H9 (cell line): ENCODE results near the gene CETP. TPM values are rescaled to one million over a fixed set of nuclear protein-coding genes. Genes with fewer than 3 reads are reported as not detected.

Experiments
- DNase-seq: peaks from one replicate; pipeline ENCODE4 v3.0.0-alpha.2; 2017
- H2AFZ ChIP-seq: one replicate; pipeline ENCODE4 v1.6.1; 2013; ENCODE audit warnings: mild to moderate bottlenecking, low read length, control low read depth, moderate library complexity
- H2AK5ac ChIP-seq: 2 replicates; pipeline ENCODE4 v1.6.1; 2013; ENCODE audit warnings: low read length, control low read depth, mixed read lengths; ENCODE audit not compliant: insufficient read length
- H2BK120ac ChIP-seq: one replicate; pipeline ENCODE4 v1.6.1; 2013; ENCODE audit warnings: low read depth, mild to moderate bottlenecking, low read length, control low read depth, inconsistent platforms; ENCODE audit not compliant: poor library complexity, severe bottlenecking
- H2BK12ac ChIP-seq: 2 replicates; pipeline ENCODE4 v1.6.1; 2013; ENCODE audit warnings: low read length, control low read depth, mixed read lengths, low read depth; ENCODE audit not compliant: insufficient read length
- H2BK15ac ChIP-seq: 2 replicates; pipeline ENCODE4 v1.6.1; 2013; ENCODE audit warnings: low read depth, low read length, control low read depth
- H2BK20ac ChIP-seq: one replicate; pipeline ENCODE4 v1.6.1; 2013; ENCODE audit warnings: low read depth, mild to moderate bottlenecking, low read length, control low read depth, inconsistent platforms; ENCODE audit not compliant: poor library complexity, severe bottlenecking
- H2BK5ac ChIP-seq: 2 replicates; pipeline ENCODE4 v1.6.1; 2013; ENCODE audit warnings: low read length, control low read depth, mixed read lengths; ENCODE audit not compliant: insufficient read length
- H3K14ac ChIP-seq: 2 replicates; pipeline ENCODE4 v1.6.1; 2013; ENCODE audit warnings: low read length, control low read depth; ENCODE audit not compliant: insufficient read depth
- H3K18ac ChIP-seq: 2 replicates; pipeline ENCODE4 v1.6.1; 2013; ENCODE audit warnings: low read depth, mild to moderate bottlenecking, mixed read lengths, low read length, control low read depth; ENCODE audit not compliant: insufficient read length
- H3K23ac ChIP-seq: 2 replicates; pipeline ENCODE4 v1.6.1; 2013; ENCODE audit warnings: low read length, control low read depth, mixed read lengths, low read depth; ENCODE audit not compliant: insufficient read length
- H3K23me2 ChIP-seq: 2 replicates; pipeline ENCODE4 v1.6.1; 2013; ENCODE audit warnings: low read depth, mild to moderate bottlenecking, mixed read lengths, low read length, control low read depth; ENCODE audit not compliant: insufficient read length, poor library complexity, severe bottlenecking
- H3K27ac ChIP-seq: 2 replicates; pipeline ENCODE4 v1.5.1; 2013; ENCODE audit warnings: low read length, control low read depth, mixed read lengths, low read depth; ENCODE audit not compliant: insufficient read length
- H3K27me3 ChIP-seq: 2 replicates; pipeline ENCODE4 v1.6.1; 2013; ENCODE audit warnings: low read length, control low read depth, inconsistent platforms; ENCODE audit not compliant: insufficient read depth
- H3K4ac ChIP-seq: 2 replicates; pipeline ENCODE4 v1.6.1; 2013; ENCODE audit warnings: low read depth, mild to moderate bottlenecking, control low read depth, inconsistent platforms, low read length, moderate library complexity
- H3K4me1 ChIP-seq: 2 replicates; pipeline ENCODE4 v1.6.1; 2013; ENCODE audit warnings: low read length, control low read depth, inconsistent platforms; ENCODE audit not compliant: insufficient read depth
- H3K4me2 ChIP-seq: 2 replicates; pipeline ENCODE4 v1.6.1; 2013; ENCODE audit warnings: low read length, control low read depth, mixed read lengths; ENCODE audit not compliant: insufficient read length, insufficient read depth
- H3K56ac ChIP-seq: 2 replicates; pipeline ENCODE4 v1.6.1; 2013; ENCODE audit warnings: low read depth, mild to moderate bottlenecking, mixed read lengths, low read length, control low read depth; ENCODE audit not compliant: insufficient read length
- H3K79me1 ChIP-seq: 2 replicates; pipeline ENCODE4 v1.6.1; 2013; ENCODE audit warnings: low read depth, mild to moderate bottlenecking, moderate library complexity, low read length, control low read depth, inconsistent platforms; ENCODE audit not compliant: insufficient read depth, poor library complexity, severe bottlenecking
- H3K79me2 ChIP-seq: 2 replicates; pipeline ENCODE4 v1.6.1; 2013; ENCODE audit warnings: low read length, control low read depth, inconsistent platforms; ENCODE audit not compliant: insufficient read depth
- H3K9ac ChIP-seq: 2 replicates; pipeline ENCODE4 v1.6.1; 2013; ENCODE audit warnings: low read length, control low read depth, mixed read lengths; ENCODE audit not compliant: insufficient read length; ENCODE audit errors: extremely low read depth
- H3K9me3 ChIP-seq: one replicate; pipeline ENCODE4 v1.6.1; 2013; ENCODE audit warnings: low read depth, low read length, inconsistent platforms; ENCODE audit not compliant: control insufficient read depth
- H3T11ph ChIP-seq: one replicate; pipeline ENCODE4 v1.6.1; 2013; ENCODE audit warnings: mild to moderate bottlenecking, low read length, control low read depth, inconsistent platforms
- H4K20me1 ChIP-seq: one replicate; pipeline ENCODE4 v1.6.1; 2013; ENCODE audit not compliant: control insufficient read depth, insufficient read length, insufficient read depth
- H4K5ac ChIP-seq: 2 replicates; pipeline ENCODE4 v1.6.1; 2013; ENCODE audit warnings: low read depth, mild to moderate bottlenecking, mixed read lengths, low read length, control low read depth; ENCODE audit not compliant: insufficient read length
- H4K8ac ChIP-seq: replicated peaks from 2 replicates; pipeline ENCODE4 v1.6.1; 2013; ENCODE audit warnings: low read length, control low read depth, mixed read lengths, low read depth; ENCODE audit not compliant: insufficient read length
- H4K91ac ChIP-seq: 2 replicates; pipeline ENCODE4 v1.6.1; 2013; ENCODE audit warnings: low read depth, mild to moderate bottlenecking, moderate library complexity, mixed read lengths, low read length, control low read depth; ENCODE audit not compliant: insufficient read length
- H3K27ac Mint-ChIP-seq, 3 experiments: 2 replicates in 2 of 3; 3 replicates in 1 of 3; pipeline ENCODE4 v1.8.0; 2020 to 2021; ENCODE audit warnings: mixed read lengths in 3 of 3, mild to moderate bottlenecking in 1 of 3, moderate library complexity in 1 of 3
- H3K27me3 Mint-ChIP-seq: 2 replicates; pipeline ENCODE4 v1.8.0; 2021; ENCODE audit warnings: low read depth, mild to moderate bottlenecking, moderate library complexity, mixed read lengths
- H3K36me3 Mint-ChIP-seq, 3 experiments: 2 replicates in 2 of 3; 3 replicates in 1 of 3; pipeline ENCODE4 v1.8.0; 2020 to 2021; ENCODE audit warnings: low read depth in 3 of 3, mixed read lengths in 3 of 3; ENCODE audit not compliant: insufficient read depth in 1 of 3
- H3K4me1 Mint-ChIP-seq, 2 experiments: 2 replicates each; pipeline ENCODE4 v1.8.0; 2020; ENCODE audit warnings: mixed read lengths in 2 of 2
- H3K4me3 Mint-ChIP-seq, 2 experiments: 2 replicates in 1 of 2; 3 replicates in 1 of 2; pipeline ENCODE4 v1.8.0; 2020 to 2021; ENCODE audit warnings: mild to moderate bottlenecking in 2 of 2, mixed read lengths in 2 of 2, moderate library complexity in 1 of 2
- H3K9me3 Mint-ChIP-seq, 2 experiments: 2 replicates in 1 of 2; 3 replicates in 1 of 2; pipeline ENCODE4 v1.8.0; 2020; ENCODE audit warnings: mild to moderate bottlenecking in 2 of 2, mixed read lengths in 2 of 2, moderate library complexity in 1 of 2
- WGBS: extraction: QIAGEN DNeasy Blood & Tissue Kit; methylation state at CpG from one replicate; pipeline ENCODE4 v1.1.7; 2013; ENCODE audit warnings: missing lambda C conversion rate, low lambda C conversion rate, mixed read lengths; ENCODE audit not compliant: insufficient read length; ENCODE audit errors: extremely low coverage; 5-methylcytosine and 5-hydroxymethylcytosine counted together
- total RNA-seq: library from RNA; stranded (reverse); gene quantifications from 2 replicates; pipeline ENCODE4 v1.2.1, GENCODE V29; 2021
- TF ChIP-seq, protein P1 (sequence below): fragments of 200-600 bp; sonication (generic); conservative IDR thresholded peaks from 3 replicates; pipeline ENCODE4 v1.8.0; 2021; ENCODE audit warnings: antibody characterized with exemption, mild to moderate bottlenecking

Gene CETP
- total RNA-seq, 1 experiment from 2014 or later: not detected

DNA sequence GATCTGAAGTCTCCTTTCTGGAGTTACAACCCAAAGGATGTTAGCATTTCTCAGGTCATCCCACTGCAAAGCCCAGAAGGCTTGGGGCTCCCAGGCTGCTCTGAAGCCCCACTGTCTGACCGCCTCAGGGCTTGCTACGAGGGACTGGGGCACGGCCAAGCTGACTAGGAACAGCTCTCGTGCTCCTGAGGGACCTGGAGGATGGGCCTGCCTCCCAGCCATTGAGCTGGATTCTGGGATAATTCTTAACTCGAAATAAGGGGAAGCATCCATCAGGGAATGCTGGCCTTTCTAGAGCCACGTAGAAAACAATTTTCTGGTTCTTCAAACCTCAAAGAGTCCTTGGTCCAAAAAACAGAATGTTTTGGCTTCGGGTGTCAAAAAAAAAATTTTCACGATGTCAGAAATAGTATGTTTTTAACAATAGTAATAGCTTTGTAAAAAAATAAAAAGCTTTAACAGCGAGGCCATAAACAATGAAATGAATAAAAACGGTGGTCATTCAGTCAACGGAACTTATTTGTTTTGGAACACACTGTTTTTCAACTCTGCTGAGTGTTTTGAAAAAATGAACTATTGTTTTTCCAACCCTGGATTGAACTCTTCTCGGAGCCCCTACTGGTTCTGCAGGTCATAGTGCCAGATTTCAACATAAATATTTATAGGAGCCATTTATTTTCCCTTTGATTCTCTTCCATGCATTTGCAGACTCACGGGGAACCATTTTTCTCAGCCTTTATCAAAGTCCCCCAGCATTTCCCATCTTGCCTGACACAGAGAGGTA lies 46.2 kb upstream of the CETP start:
- Mint-ChIP-seq H3K36me3 (no peaks in the 10 kb centered on the region), H3K4me3 (no peak overlapping the region), H3K4me1 (peaks cover 26 to 28% of the 10 kb centered on the region in 2 experiments), H3K27ac (no peak overlapping the region), H3K9me3 (peaks cover 0 to 2% of the 10 kb centered on the region in 2 experiments; a peak in 1 of 5 replicates), H3K27me3 (peaks cover 20% of the 10 kb centered on the region)
- Histone ChIP-seq H2BK5ac (no peak overlapping the region), H2BK15ac (no peak overlapping the region), H2BK120ac (no peak overlapping the region), H3T11ph (peak overlapping the region; percentile 22), H3K9me3 (no peaks in the 10 kb centered on the region), H3K27me3 (no peaks in the 10 kb centered on the region), H2BK20ac (no peak overlapping the region), H3K4me2 (no peak overlapping the region), H3K56ac (no peak overlapping the region), H3K18ac (no peak overlapping the region), H4K8ac (no peak overlapping the region), H4K91ac (no peak overlapping the region), H3K4me1 (no peaks in the 10 kb centered on the region; the same call in 1 of the 2 replicates), H4K20me1 (no peaks in the 10 kb centered on the region), H3K79me2 (no peaks in the 10 kb centered on the region), H3K23me2 (no peaks in the 10 kb centered on the region), H2AK5ac (no peak overlapping the region), H4K5ac (no peak overlapping the region), H3K23ac (no peak overlapping the region), H3K4ac (no peak overlapping the region), H2BK12ac (no peak overlapping the region), H2AFZ (no peak overlapping the region), H3K14ac (no peak overlapping the region), H3K9ac (no peak overlapping the region), H3K79me1 (no peaks in the 10 kb centered on the region), H3K27ac (no peak overlapping the region)
- DNase-seq: no peak
- whole genome bisulfite sequencing: no CpG with 5 or more reads among the region's 13 CpGs
- TF ChIP-seq, protein P1, sequence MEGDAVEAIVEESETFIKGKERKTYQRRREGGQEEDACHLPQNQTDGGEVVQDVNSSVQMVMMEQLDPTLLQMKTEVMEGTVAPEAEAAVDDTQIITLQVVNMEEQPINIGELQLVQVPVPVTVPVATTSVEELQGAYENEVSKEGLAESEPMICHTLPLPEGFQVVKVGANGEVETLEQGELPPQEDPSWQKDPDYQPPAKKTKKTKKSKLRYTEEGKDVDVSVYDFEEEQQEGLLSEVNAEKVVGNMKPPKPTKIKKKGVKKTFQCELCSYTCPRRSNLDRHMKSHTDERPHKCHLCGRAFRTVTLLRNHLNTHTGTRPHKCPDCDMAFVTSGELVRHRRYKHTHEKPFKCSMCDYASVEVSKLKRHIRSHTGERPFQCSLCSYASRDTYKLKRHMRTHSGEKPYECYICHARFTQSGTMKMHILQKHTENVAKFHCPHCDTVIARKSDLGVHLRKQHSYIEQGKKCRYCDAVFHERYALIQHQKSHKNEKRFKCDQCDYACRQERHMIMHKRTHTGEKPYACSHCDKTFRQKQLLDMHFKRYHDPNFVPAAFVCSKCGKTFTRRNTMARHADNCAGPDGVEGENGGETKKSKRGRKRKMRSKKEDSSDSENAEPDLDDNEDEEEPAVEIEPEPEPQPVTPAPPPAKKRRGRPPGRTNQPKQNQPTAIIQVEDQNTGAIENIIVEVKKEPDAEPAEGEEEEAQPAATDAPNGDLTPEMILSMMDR: no peak
